Upper lobe of left lung (tissue), 4 donors: ENCODE results near the gene FIZ1.
A peak's percentile ranks its signal among the peaks of the same experiment; 100 is the strongest.

Source experiments
- CTCF ChIP-seq, 6 experiments: fragments of 450-650 bp in 4 of 6; fragments of 200-600 bp in 2 of 6; sonication (generic) in 2 of 6; IDR thresholded peaks; one replicate each; pipeline ENCODE4 v1.5.1; 2016 to 2019; ENCODE audit warnings: antibody characterized with exemption in 6 of 6
- EP300 ChIP-seq, 4 donors: sonication (generic); formaldehyde crosslinking; IDR thresholded peaks; one replicate each; pipeline ENCODE4 v1.5.1; 2017; ENCODE audit warnings: antibody characterized with exemption in 4 of 4, control low read depth in 2 of 4
- POLR2A ChIP-seq, 4 donors: fragments of 450-650 bp; IDR thresholded peaks; one replicate each; pipeline ENCODE4 v1.5.1; 2016 to 2017; ENCODE audit warnings: antibody characterized with exemption in 4 of 4, mild to moderate bottlenecking in 2 of 4

DNA sequence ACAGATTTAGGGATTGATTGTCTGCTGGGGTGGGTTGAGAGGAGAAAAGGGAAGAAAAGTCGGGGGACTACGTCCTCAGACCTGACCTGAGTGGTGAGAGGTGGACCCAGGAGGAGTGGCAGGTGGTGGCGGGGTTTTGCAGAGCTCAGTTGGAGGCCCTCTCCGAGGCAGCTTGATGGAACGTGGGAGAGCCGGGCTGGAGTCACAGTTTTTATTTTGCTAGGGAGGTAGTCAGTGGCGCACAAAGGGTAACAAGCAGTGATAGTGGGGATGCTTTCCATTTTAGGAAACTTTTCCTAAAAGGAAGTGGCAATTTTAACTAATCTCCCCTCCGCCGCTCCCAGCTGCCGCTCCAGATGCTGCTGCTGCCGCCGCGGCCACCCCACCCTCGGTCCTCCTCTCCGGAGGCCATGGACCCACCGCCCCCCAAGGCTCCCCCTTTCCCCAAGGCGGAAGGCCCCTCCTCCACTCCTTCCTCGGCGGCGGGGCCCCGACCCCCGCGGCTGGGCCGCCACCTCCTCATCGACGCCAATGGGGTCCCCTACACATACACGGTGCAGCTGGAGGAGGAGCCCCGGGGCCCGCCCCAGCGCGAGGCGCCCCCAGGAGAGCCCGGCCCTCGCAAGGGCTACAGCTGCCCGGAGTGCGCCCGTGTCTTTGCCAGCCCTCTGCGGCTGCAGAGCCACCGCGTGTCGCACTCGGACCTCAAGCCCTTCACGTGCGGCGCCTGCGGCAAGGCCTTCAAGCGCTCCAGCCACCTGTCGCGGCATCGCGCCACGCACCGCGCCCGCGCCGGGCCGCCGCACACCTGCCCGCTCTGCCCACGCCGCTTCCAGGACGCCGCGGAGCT lies 43.1 kb upstream of the FIZ1 start:
- TF ChIP-seq CTCF (IDR thresholded peaks at IDR 0.05) (no peak), POLR2A (IDR thresholded peaks at IDR 0.05) (peak in 2 of 4 donors; percentile 13 to 39), EP300 (IDR thresholded peaks at IDR 0.05) (no peak)
